ENCODE data around the gene LRRK1. TPM values are rescaled to one million over a fixed set of nuclear protein-coding genes. Genes with fewer than 3 reads are reported as not detected.
A peak's percentile ranks its signal among the peaks of the same experiment; 100 is the strongest.

LRRK1 gene
- total and polyA plus RNA-seq, 2 of the 4 experiments (the other 2 are of a cell fraction) = 3.0 to 5.8 TPM

DNA sequence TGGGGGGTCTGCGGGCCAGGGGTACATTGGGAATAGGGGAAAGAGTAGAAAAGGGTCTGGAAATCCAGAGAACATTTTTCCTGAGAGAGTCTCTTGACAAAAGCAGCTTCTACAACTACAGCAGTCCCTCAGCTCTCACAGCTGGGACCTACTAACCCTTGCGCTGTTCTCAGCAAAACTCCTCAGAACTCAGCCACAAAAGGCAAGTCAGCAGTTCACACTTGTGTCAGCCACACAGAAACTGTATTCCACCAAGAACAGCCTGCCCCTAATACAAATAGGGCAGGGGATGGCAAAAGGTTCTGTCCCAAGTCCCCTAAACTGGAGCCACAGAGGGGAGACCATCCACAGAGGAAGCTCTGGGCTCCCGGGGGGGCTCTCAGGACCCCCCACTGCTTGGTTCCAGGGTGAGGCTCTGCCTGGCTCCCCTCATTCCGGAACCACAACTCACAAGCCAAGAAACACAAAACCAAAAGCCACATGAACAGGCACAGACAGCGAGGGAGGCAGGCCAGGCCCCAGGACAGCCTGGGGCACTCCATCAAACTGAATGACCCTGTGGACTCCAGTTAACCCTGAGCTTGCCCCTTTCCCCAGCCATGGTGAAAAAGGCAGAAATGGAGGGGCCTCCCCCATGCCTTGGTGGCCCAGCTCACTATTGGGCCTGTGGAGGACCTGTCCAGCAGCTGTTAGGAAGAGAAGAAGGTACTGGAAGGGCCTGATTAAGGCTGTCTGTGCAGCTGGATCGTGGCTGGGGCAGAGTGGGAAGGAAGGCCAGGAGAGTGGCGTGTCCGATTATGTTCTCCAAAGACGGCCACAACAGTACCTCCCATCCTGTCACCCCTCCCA is 170.6 kb downstream of the LRRK1 start:
- Histone ChIP-seq H2BK15ac (ENCODE audit: low read depth, low read length) (peak overlapping the region; percentile 65; the same call in 1 of the 3 replicates), H3K18ac (ENCODE audit: low read depth, low read length) (no peak overlapping the region), H2AK9ac (replicated peaks; ENCODE audit: low read depth, low read length, poor library complexity) (peak overlapping the region; percentile 24), H3K14ac (replicated peaks; ENCODE audit: low read depth, low read length) (0 out of 2 replicates have a peak overlapping the region, but pooled peaks have one; percentile 27), H3K4me1 (ENCODE audit: control insufficient read depth, insufficient read depth, low read length) (peaks cover 15% of the 10 kb centered on the region), H2BK120ac (ENCODE audit: low read depth, low read length) (peak overlapping the region; percentile 49; the same call in 1 of the 2 replicates), H3K9ac (ENCODE audit: low read depth, low read length) (no peak overlapping the region; the same call in 1 of the 2 replicates), H3K27ac (ENCODE audit: insufficient read depth, low read length) (no peak overlapping the region), H3K9me3 (ENCODE audit: control insufficient read depth, insufficient read depth, low read length) (no peaks in the 10 kb centered on the region), H2BK5ac (ENCODE audit: low read depth, low read length, poor library complexity, severe bottlenecking) (no peak overlapping the region), H3K23ac (ENCODE audit: low read depth, low read length) (0 out of 2 replicates have a peak overlapping the region, but pooled peaks have one; percentile 19), H4K91ac (ENCODE audit: insufficient read depth, low read depth, low read length) (no peak overlapping the region), H3K4me3 (ENCODE audit: insufficient read depth, low read depth, low read length) (no peak overlapping the region), H3K9me1 (ENCODE audit: insufficient read depth, low read length) (peaks cover 13% of the 10 kb centered on the region; the same call in 1 of the 2 replicates), H3K79me1 (ENCODE audit: low read depth in 1 of 2, low read length in 2 of 2) (peaks cover 3 to 9% of the 10 kb centered on the region in 2 experiments; a peak in 2 of 4 replicates), H4K20me1 (ENCODE audit: insufficient read depth, low read length) (no peaks in the 10 kb centered on the region), H2AK5ac (ENCODE audit: low read depth, low read length) (peak overlapping the region; percentile 73), H3K56ac (ENCODE audit: extremely low read depth, insufficient read depth, low read length) (no peak overlapping the region), H3K27me3 (ENCODE audit: control insufficient read depth, insufficient read depth, low read length) (no peaks in the 10 kb centered on the region), H4K5ac (ENCODE audit: low read depth, low read length) (no peak overlapping the region), H2AFZ (replicated peaks; ENCODE audit: low read length, poor library complexity) (peak overlapping the region; percentile 43), H3K36me3 (ENCODE audit: control insufficient read depth, insufficient read depth, low read length) (no peaks in the 10 kb centered on the region), H2BK20ac (ENCODE audit: low read depth, low read length) (no peak overlapping the region), H3K4ac (ENCODE audit: low read depth, low read length) (peak overlapping the region; percentile 14; the same call in 1 of the 2 replicates), H3K4me2 (ENCODE audit: low read depth, low read length) (no peak overlapping the region), H4K8ac (ENCODE audit: low read depth in 2 of 2, low read length in 2 of 2) (no peak overlapping the region)
- WGBS, 2 experiments (ENCODE audit: extremely low coverage in 2 of 2, insufficient read length in 1 of 2) = 100% methylated on average over 1 of the region's 9 CpGs; no CpG with 5 or more reads in 1 of the 2 experiments
- CTCF ChIA-PET = interaction anchor here (1.7 kb wide), 1 partner anchor 32 kb away, joined by 4 read pairs; no protein-coding TSS in a partner anchor
- dilution Hi-C loops (cut with HindIII; ENCODE audit: low sequenced_read_pairs, unreplicated experiment) = no loop called here
- in situ Hi-C loops (cut with MboI; ENCODE audit: low sequenced_read_pairs) = loop anchor here (5.0 kb wide), 1 partner anchor 167 kb away; no protein-coding TSS in a partner anchor
- ATAC-seq (ENCODE audit: low read depth) (no peak), DNase-seq (no peak)
- TF ChIP-seq, protein P1, sequence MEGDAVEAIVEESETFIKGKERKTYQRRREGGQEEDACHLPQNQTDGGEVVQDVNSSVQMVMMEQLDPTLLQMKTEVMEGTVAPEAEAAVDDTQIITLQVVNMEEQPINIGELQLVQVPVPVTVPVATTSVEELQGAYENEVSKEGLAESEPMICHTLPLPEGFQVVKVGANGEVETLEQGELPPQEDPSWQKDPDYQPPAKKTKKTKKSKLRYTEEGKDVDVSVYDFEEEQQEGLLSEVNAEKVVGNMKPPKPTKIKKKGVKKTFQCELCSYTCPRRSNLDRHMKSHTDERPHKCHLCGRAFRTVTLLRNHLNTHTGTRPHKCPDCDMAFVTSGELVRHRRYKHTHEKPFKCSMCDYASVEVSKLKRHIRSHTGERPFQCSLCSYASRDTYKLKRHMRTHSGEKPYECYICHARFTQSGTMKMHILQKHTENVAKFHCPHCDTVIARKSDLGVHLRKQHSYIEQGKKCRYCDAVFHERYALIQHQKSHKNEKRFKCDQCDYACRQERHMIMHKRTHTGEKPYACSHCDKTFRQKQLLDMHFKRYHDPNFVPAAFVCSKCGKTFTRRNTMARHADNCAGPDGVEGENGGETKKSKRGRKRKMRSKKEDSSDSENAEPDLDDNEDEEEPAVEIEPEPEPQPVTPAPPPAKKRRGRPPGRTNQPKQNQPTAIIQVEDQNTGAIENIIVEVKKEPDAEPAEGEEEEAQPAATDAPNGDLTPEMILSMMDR (conservative IDR thresholded peaks at IDR 0.05; ENCODE audit: low read depth, low read length) = no peak
- no peak for TF ChIP-seq BHLHE40 (IDR thresholded peaks at IDR 0.05; ENCODE audit: low read depth, low read length)
- TF ChIP-seq CHD1 (IDR thresholded peaks at IDR 0.05; ENCODE audit: low read depth, low read length) = no peak
- intact Hi-C loops (cut with micrococcal nuclease) = loop anchor here (1.0 to 5.0 kb wide), 3 partner anchors 73 to 168 kb away; partner anchors contain the start of gene CHSY1
- POLR2A ChIA-PET (ENCODE audit: unreplicated experiment) = no interaction called here
- no TSS peak for BruUV-seq (replicated peaks)
